H9 (cell line): ENCODE data around the gene BRF1. TPM values are rescaled to one million over a fixed set of nuclear protein-coding genes. Genes with fewer than 3 reads are reported as not detected.
A peak's percentile ranks its signal among the peaks of the same experiment; 100 is the strongest.

ENCODE experiments used
- DNase-seq: peaks from one replicate; pipeline ENCODE4 v3.0.0-alpha.2; 2017
- H2AFZ ChIP-seq: one replicate; pipeline ENCODE4 v1.6.1; 2013; ENCODE audit warnings: mild to moderate bottlenecking, low read length, control low read depth, moderate library complexity
- H2AK5ac ChIP-seq: 2 replicates; pipeline ENCODE4 v1.6.1; 2013; ENCODE audit warnings: low read length, control low read depth, mixed read lengths; ENCODE audit not compliant: insufficient read length
- H2BK120ac ChIP-seq: one replicate; pipeline ENCODE4 v1.6.1; 2013; ENCODE audit warnings: low read depth, mild to moderate bottlenecking, low read length, control low read depth, inconsistent platforms; ENCODE audit not compliant: poor library complexity, severe bottlenecking
- H2BK12ac ChIP-seq: 2 replicates; pipeline ENCODE4 v1.6.1; 2013; ENCODE audit warnings: low read length, control low read depth, mixed read lengths, low read depth; ENCODE audit not compliant: insufficient read length
- H2BK15ac ChIP-seq: 2 replicates; pipeline ENCODE4 v1.6.1; 2013; ENCODE audit warnings: low read depth, low read length, control low read depth
- H2BK20ac ChIP-seq: one replicate; pipeline ENCODE4 v1.6.1; 2013; ENCODE audit warnings: low read depth, mild to moderate bottlenecking, low read length, control low read depth, inconsistent platforms; ENCODE audit not compliant: poor library complexity, severe bottlenecking
- H2BK5ac ChIP-seq: 2 replicates; pipeline ENCODE4 v1.6.1; 2013; ENCODE audit warnings: low read length, control low read depth, mixed read lengths; ENCODE audit not compliant: insufficient read length
- H3K14ac ChIP-seq: 2 replicates; pipeline ENCODE4 v1.6.1; 2013; ENCODE audit warnings: low read length, control low read depth; ENCODE audit not compliant: insufficient read depth
- H3K18ac ChIP-seq: 2 replicates; pipeline ENCODE4 v1.6.1; 2013; ENCODE audit warnings: low read depth, mild to moderate bottlenecking, mixed read lengths, low read length, control low read depth; ENCODE audit not compliant: insufficient read length
- H3K23ac ChIP-seq: 2 replicates; pipeline ENCODE4 v1.6.1; 2013; ENCODE audit warnings: low read length, control low read depth, mixed read lengths, low read depth; ENCODE audit not compliant: insufficient read length
- H3K23me2 ChIP-seq: 2 replicates; pipeline ENCODE4 v1.6.1; 2013; ENCODE audit warnings: low read depth, mild to moderate bottlenecking, mixed read lengths, low read length, control low read depth; ENCODE audit not compliant: insufficient read length, poor library complexity, severe bottlenecking
- H3K27ac ChIP-seq: 2 replicates; pipeline ENCODE4 v1.5.1; 2013; ENCODE audit warnings: low read length, control low read depth, mixed read lengths, low read depth; ENCODE audit not compliant: insufficient read length
- H3K27me3 ChIP-seq: 2 replicates; pipeline ENCODE4 v1.6.1; 2013; ENCODE audit warnings: low read length, control low read depth, inconsistent platforms; ENCODE audit not compliant: insufficient read depth
- H3K4ac ChIP-seq: 2 replicates; pipeline ENCODE4 v1.6.1; 2013; ENCODE audit warnings: low read depth, mild to moderate bottlenecking, control low read depth, inconsistent platforms, low read length, moderate library complexity
- H3K4me1 ChIP-seq: 2 replicates; pipeline ENCODE4 v1.6.1; 2013; ENCODE audit warnings: low read length, control low read depth, inconsistent platforms; ENCODE audit not compliant: insufficient read depth
- H3K4me2 ChIP-seq: 2 replicates; pipeline ENCODE4 v1.6.1; 2013; ENCODE audit warnings: low read length, control low read depth, mixed read lengths; ENCODE audit not compliant: insufficient read length, insufficient read depth
- H3K56ac ChIP-seq: 2 replicates; pipeline ENCODE4 v1.6.1; 2013; ENCODE audit warnings: low read depth, mild to moderate bottlenecking, mixed read lengths, low read length, control low read depth; ENCODE audit not compliant: insufficient read length
- H3K79me1 ChIP-seq: 2 replicates; pipeline ENCODE4 v1.6.1; 2013; ENCODE audit warnings: low read depth, mild to moderate bottlenecking, moderate library complexity, low read length, control low read depth, inconsistent platforms; ENCODE audit not compliant: insufficient read depth, poor library complexity, severe bottlenecking
- H3K79me2 ChIP-seq: 2 replicates; pipeline ENCODE4 v1.6.1; 2013; ENCODE audit warnings: low read length, control low read depth, inconsistent platforms; ENCODE audit not compliant: insufficient read depth
- H3K9ac ChIP-seq: 2 replicates; pipeline ENCODE4 v1.6.1; 2013; ENCODE audit warnings: low read length, control low read depth, mixed read lengths; ENCODE audit not compliant: insufficient read length; ENCODE audit errors: extremely low read depth
- H3K9me3 ChIP-seq: one replicate; pipeline ENCODE4 v1.6.1; 2013; ENCODE audit warnings: low read depth, low read length, inconsistent platforms; ENCODE audit not compliant: control insufficient read depth
- H3T11ph ChIP-seq: one replicate; pipeline ENCODE4 v1.6.1; 2013; ENCODE audit warnings: mild to moderate bottlenecking, low read length, control low read depth, inconsistent platforms
- H4K20me1 ChIP-seq: one replicate; pipeline ENCODE4 v1.6.1; 2013; ENCODE audit not compliant: control insufficient read depth, insufficient read length, insufficient read depth
- H4K5ac ChIP-seq: 2 replicates; pipeline ENCODE4 v1.6.1; 2013; ENCODE audit warnings: low read depth, mild to moderate bottlenecking, mixed read lengths, low read length, control low read depth; ENCODE audit not compliant: insufficient read length
- H4K8ac ChIP-seq: replicated peaks from 2 replicates; pipeline ENCODE4 v1.6.1; 2013; ENCODE audit warnings: low read length, control low read depth, mixed read lengths, low read depth; ENCODE audit not compliant: insufficient read length
- H4K91ac ChIP-seq: 2 replicates; pipeline ENCODE4 v1.6.1; 2013; ENCODE audit warnings: low read depth, mild to moderate bottlenecking, moderate library complexity, mixed read lengths, low read length, control low read depth; ENCODE audit not compliant: insufficient read length
- H3K27ac Mint-ChIP-seq, 3 experiments: 2 replicates in 2 of 3; 3 replicates in 1 of 3; pipeline ENCODE4 v1.8.0; 2020 to 2021; ENCODE audit warnings: mixed read lengths in 3 of 3, mild to moderate bottlenecking in 1 of 3, moderate library complexity in 1 of 3
- H3K27me3 Mint-ChIP-seq: 2 replicates; pipeline ENCODE4 v1.8.0; 2021; ENCODE audit warnings: low read depth, mild to moderate bottlenecking, moderate library complexity, mixed read lengths
- H3K36me3 Mint-ChIP-seq, 3 experiments: 2 replicates in 2 of 3; 3 replicates in 1 of 3; pipeline ENCODE4 v1.8.0; 2020 to 2021; ENCODE audit warnings: low read depth in 3 of 3, mixed read lengths in 3 of 3; ENCODE audit not compliant: insufficient read depth in 1 of 3
- H3K4me1 Mint-ChIP-seq, 2 experiments: 2 replicates each; pipeline ENCODE4 v1.8.0; 2020; ENCODE audit warnings: mixed read lengths in 2 of 2
- H3K4me3 Mint-ChIP-seq, 2 experiments: 2 replicates in 1 of 2; 3 replicates in 1 of 2; pipeline ENCODE4 v1.8.0; 2020 to 2021; ENCODE audit warnings: mild to moderate bottlenecking in 2 of 2, mixed read lengths in 2 of 2, moderate library complexity in 1 of 2
- H3K9me3 Mint-ChIP-seq, 2 experiments: 2 replicates in 1 of 2; 3 replicates in 1 of 2; pipeline ENCODE4 v1.8.0; 2020; ENCODE audit warnings: mild to moderate bottlenecking in 2 of 2, mixed read lengths in 2 of 2, moderate library complexity in 1 of 2
- WGBS: extraction: QIAGEN DNeasy Blood & Tissue Kit; methylation state at CpG from one replicate; pipeline ENCODE4 v1.1.7; 2013; ENCODE audit warnings: missing lambda C conversion rate, low lambda C conversion rate, mixed read lengths; ENCODE audit not compliant: insufficient read length; ENCODE audit errors: extremely low coverage; 5-methylcytosine and 5-hydroxymethylcytosine counted together
- total RNA-seq: library from RNA; stranded (reverse); gene quantifications from 2 replicates; pipeline ENCODE4 v1.2.1, GENCODE V29; 2021
- TF ChIP-seq, protein P1 (sequence below): fragments of 200-600 bp; sonication (generic); conservative IDR thresholded peaks from 3 replicates; pipeline ENCODE4 v1.8.0; 2021; ENCODE audit warnings: antibody characterized with exemption, mild to moderate bottlenecking

Gene BRF1
- total RNA-seq, 1 experiment from 2014 or later, result 28.3 TPM

DNA sequence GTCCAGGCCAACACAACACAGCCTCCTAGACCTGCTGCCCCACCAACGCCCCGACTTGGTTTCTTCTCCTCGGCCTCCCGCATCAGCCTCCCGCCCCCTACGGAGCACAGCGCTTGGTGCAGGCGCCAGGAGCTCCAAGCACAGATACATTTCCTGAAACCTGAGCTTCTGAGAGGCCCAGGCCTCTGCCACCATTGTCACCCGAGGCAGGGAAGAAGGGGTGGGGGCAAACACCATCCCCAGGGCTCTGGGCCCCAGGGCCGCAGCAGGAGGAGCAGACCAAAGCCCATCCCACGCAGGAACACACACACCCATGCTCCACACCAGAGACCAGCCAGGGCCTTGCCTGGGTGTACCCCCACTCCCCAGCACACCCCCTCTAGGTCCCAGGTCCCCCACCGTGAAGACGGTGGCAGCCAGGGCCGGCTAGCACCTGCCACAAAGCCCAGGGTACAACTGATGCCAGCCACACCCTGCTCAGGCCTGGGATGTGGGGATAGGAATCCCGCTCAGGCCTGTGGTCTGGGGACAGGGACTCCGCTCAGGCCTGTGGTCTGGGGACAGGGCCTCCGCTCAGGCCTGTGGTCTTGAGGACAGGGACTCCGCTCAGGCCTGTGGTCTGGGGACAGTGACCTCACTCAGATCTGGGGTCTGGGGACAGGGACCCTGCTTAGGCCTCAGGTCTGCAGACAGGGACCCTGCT lies 137.6 kb downstream of the BRF1 start:
- H2BK5ac ChIP-seq, result no peak overlapping the region
- no CpG with 5 or more reads among the region's 18 CpGs for WGBS
- no peaks in the 10 kb centered on the region for H3K79me1 ChIP-seq
- H2BK12ac ChIP-seq, result no peak overlapping the region
- peaks cover 3% of the 10 kb centered on the region for H3K23me2 ChIP-seq
- no peak overlapping the region for H3K18ac ChIP-seq
- peak; percentile 43 for DNase-seq
- no peaks in the 10 kb centered on the region for H3K9me3 Mint-ChIP-seq
- peaks cover 7% of the 10 kb centered on the region; the same call in 1 of the 2 replicates for H3K27me3 ChIP-seq
- peak overlapping the region; percentile 74; the same call in 1 of the 2 replicates for H3K14ac ChIP-seq
- H4K91ac ChIP-seq, result peak overlapping the region; percentile 18
- no peak overlapping the region for H3K4ac ChIP-seq
- H3K4me1 Mint-ChIP-seq, result peaks cover 2 to 22% of the 10 kb centered on the region in 2 experiments
- no peaks in the 10 kb centered on the region for H3K9me3 ChIP-seq
- no peak overlapping the region for H2AK5ac ChIP-seq
- no peak overlapping the region for H3T11ph ChIP-seq
- H3K9ac ChIP-seq, result no peak overlapping the region
- H2BK20ac ChIP-seq, result no peak overlapping the region
- H3K27ac ChIP-seq, result no peak overlapping the region
- no peak overlapping the region for H2BK120ac ChIP-seq
- no peak overlapping the region for H3K56ac ChIP-seq
- H3K79me2 ChIP-seq, result no peaks in the 10 kb centered on the region
- no peak overlapping the region; the same call in 1 of the 2 replicates for H2BK15ac ChIP-seq
- H3K23ac ChIP-seq, result no peak overlapping the region
- no peaks in the 10 kb centered on the region for H3K36me3 Mint-ChIP-seq
- H4K20me1 ChIP-seq, result no peaks in the 10 kb centered on the region
- no peaks in the 10 kb centered on the region for H3K4me1 ChIP-seq
- no peak overlapping the region for H3K4me2 ChIP-seq
- H2AFZ ChIP-seq, result no peak overlapping the region
- no peak overlapping the region for H4K5ac ChIP-seq
- peaks cover 15% of the 10 kb centered on the region for H3K27me3 Mint-ChIP-seq
- no peak overlapping the region for H4K8ac ChIP-seq
- TF ChIP-seq, protein P1, sequence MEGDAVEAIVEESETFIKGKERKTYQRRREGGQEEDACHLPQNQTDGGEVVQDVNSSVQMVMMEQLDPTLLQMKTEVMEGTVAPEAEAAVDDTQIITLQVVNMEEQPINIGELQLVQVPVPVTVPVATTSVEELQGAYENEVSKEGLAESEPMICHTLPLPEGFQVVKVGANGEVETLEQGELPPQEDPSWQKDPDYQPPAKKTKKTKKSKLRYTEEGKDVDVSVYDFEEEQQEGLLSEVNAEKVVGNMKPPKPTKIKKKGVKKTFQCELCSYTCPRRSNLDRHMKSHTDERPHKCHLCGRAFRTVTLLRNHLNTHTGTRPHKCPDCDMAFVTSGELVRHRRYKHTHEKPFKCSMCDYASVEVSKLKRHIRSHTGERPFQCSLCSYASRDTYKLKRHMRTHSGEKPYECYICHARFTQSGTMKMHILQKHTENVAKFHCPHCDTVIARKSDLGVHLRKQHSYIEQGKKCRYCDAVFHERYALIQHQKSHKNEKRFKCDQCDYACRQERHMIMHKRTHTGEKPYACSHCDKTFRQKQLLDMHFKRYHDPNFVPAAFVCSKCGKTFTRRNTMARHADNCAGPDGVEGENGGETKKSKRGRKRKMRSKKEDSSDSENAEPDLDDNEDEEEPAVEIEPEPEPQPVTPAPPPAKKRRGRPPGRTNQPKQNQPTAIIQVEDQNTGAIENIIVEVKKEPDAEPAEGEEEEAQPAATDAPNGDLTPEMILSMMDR, result no peak
- no peak overlapping the region for H3K4me3 Mint-ChIP-seq
- no peak overlapping the region for H3K27ac Mint-ChIP-seq
